ENCODE results near the gene GRHPR.

GRCh38 chr9:37383393-37383792, 39.1 kb upstream of the GRHPR start:
- TF ChIP-seq ZC3H10 (CRISPR knock-in tag; IDR thresholded peaks at IDR 0.05) (no peak), TCF4 (CRISPR knock-in tag; IDR thresholded peaks at IDR 0.05; ENCODE audit: borderline replicate concordance) (no peak), ZFP3 (CRISPR knock-in tag; IDR thresholded peaks at IDR 0.05) (no peak), ARNTL (CRISPR knock-in tag; IDR thresholded peaks at IDR 0.05; ENCODE audit: borderline replicate concordance, low read depth) (no peak), PPARA (CRISPR knock-in tag; IDR thresholded peaks at IDR 0.05; ENCODE audit: borderline replicate concordance) (no peak), BACH2 (CRISPR knock-in tag; IDR thresholded peaks at IDR 0.05; ENCODE audit: borderline replicate concordance) (no peak), TOX (CRISPR knock-in tag; IDR thresholded peaks at IDR 0.05; ENCODE audit: borderline replicate concordance) (no peak), SNAI2 (CRISPR knock-in tag; IDR thresholded peaks at IDR 0.05) (no peak), RARB (CRISPR knock-in tag; IDR thresholded peaks at IDR 0.05) (no peak)
- TF ChIP-seq, protein P1, sequence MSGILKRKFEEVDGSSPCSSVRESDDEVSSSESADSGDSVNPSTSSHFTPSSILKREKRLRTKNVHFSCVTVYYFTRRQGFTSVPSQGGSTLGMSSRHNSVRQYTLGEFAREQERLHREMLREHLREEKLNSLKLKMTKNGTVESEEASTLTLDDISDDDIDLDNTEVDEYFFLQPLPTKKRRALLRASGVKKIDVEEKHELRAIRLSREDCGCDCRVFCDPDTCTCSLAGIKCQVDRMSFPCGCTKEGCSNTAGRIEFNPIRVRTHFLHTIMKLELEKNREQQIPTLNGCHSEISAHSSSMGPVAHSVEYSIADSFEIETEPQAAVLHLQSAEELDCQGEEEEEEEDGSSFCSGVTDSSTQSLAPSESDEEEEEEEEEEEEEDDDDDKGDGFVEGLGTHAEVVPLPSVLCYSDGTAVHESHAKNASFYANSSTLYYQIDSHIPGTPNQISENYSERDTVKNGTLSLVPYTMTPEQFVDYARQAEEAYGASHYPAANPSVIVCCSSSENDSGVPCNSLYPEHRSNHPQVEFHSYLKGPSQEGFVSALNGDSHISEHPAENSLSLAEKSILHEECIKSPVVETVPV (CRISPR knock-in tag; IDR thresholded peaks at IDR 0.05) = no peak
- TF ChIP-seq, protein P2, sequence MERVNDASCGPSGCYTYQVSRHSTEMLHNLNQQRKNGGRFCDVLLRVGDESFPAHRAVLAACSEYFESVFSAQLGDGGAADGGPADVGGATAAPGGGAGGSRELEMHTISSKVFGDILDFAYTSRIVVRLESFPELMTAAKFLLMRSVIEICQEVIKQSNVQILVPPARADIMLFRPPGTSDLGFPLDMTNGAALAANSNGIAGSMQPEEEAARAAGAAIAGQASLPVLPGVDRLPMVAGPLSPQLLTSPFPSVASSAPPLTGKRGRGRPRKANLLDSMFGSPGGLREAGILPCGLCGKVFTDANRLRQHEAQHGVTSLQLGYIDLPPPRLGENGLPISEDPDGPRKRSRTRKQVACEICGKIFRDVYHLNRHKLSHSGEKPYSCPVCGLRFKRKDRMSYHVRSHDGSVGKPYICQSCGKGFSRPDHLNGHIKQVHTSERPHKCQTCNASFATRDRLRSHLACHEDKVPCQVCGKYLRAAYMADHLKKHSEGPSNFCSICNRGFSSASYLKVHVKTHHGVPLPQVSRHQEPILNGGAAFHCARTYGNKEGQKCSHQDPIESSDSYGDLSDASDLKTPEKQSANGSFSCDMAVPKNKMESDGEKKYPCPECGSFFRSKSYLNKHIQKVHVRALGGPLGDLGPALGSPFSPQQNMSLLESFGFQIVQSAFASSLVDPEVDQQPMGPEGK (CRISPR knock-in tag; IDR thresholded peaks at IDR 0.05; ENCODE audit: borderline replicate concordance) = no peak
- TF ChIP-seq, protein P3, sequence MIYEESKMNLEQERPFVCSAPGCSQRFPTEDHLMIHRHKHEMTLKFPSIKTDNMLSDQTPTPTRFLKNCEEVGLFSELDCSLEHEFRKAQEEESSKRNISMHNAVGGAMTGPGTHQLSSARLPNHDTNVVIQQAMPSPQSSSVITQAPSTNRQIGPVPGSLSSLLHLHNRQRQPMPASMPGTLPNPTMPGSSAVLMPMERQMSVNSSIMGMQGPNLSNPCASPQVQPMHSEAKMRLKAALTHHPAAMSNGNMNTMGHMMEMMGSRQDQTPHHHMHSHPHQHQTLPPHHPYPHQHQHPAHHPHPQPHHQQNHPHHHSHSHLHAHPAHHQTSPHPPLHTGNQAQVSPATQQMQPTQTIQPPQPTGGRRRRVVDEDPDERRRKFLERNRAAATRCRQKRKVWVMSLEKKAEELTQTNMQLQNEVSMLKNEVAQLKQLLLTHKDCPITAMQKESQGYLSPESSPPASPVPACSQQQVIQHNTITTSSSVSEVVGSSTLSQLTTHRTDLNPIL (CRISPR knock-in tag; IDR thresholded peaks at IDR 0.05; ENCODE audit: low read depth) = no peak
